ENCODE data around the gene ADAD1. TPM values are rescaled to one million over a fixed set of nuclear protein-coding genes. Genes with fewer than 3 reads are reported as not detected.
"Not testable (repeated sequence)": the region's sequence is repeated elsewhere in the genome, so short reads cannot be mapped to it uniquely, and the experiment has no call there.

ADAD1 gene
- not detected in 2 replicates for total RNA-seq (2014; rRNA removed; shearing (Covaris generic))

GRCh38 chr4:122378711-122379110 is at the start of gene ADAD1:
ADAD1 (plus strand) TSS chr4:122379011; CDS start chr4:122380070, 1,059 bp downstream.
- DNase-seq (ENCODE audit: low read depth) = no peak

GRCh38 chr4:122329876-122330565 is 48.8 kb upstream of the ADAD1 start:
- no peak for DNase-seq (ENCODE audit: low read depth)

- no peak for DNase-seq (ENCODE audit: low read depth)
These were observed 47.6 kb upstream of the ADAD1 start for GRCh38 chr4:122331195-122331594.

- no peak for DNase-seq (ENCODE audit: low read depth)
These were observed 44.0 kb upstream of the ADAD1 start for GRCh38 chr4:122334828-122335227.

GRCh38 chr4:122341886-122342285 is 36.9 kb upstream of the ADAD1 start:
- peak; percentile 45 for DNase-seq (ENCODE audit: low read depth)

- DNase-seq (ENCODE audit: low read depth) = no peak
These were observed 32.8 kb upstream of the ADAD1 start for GRCh38 chr4:122346036-122346435.

GRCh38 chr4:122346503-122346902 is 32.3 kb upstream of the ADAD1 start:
- no peak for DNase-seq (ENCODE audit: low read depth)

GRCh38 chr4:122356317-122356808 is 22.4 kb upstream of the ADAD1 start:
- no peak for DNase-seq (ENCODE audit: low read depth)

- DNase-seq (ENCODE audit: low read depth) = no peak
These were observed 18.1 kb upstream of the ADAD1 start for GRCh38 chr4:122360754-122361153.

GRCh38 chr4:122364700-122365404 is 14.0 kb upstream of the ADAD1 start:
- DNase-seq (ENCODE audit: low read depth) = no peak

- DNase-seq (ENCODE audit: low read depth) = not testable (repeated sequence)
These were observed 10.0 kb upstream of the ADAD1 start for GRCh38 chr4:122368786-122369185.

GRCh38 chr4:122377352-122377751 is 1.5 kb upstream of the ADAD1 start:
- DNase-seq (ENCODE audit: low read depth) = no peak

- DNase-seq (ENCODE audit: low read depth) = no peak
These were observed 428 bp downstream of the ADAD1 start for GRCh38 chr4:122379239-122379638.

GRCh38 chr4:122383341-122383740 is 4.5 kb downstream of the ADAD1 start:
- no peak for DNase-seq (ENCODE audit: low read depth)

- no peak for DNase-seq (ENCODE audit: low read depth)
These were observed 5.4 kb downstream of the ADAD1 start for GRCh38 chr4:122384245-122384644.

- DNase-seq (ENCODE audit: low read depth) = no peak
These were observed 14.5 kb downstream of the ADAD1 start for GRCh38 chr4:122393276-122393675.

- DNase-seq (ENCODE audit: low read depth) = no peak
These were observed 25.1 kb downstream of the ADAD1 start for GRCh38 chr4:122403861-122404260.

GRCh38 chr4:122412547-122412946 is 33.7 kb downstream of the ADAD1 start:
- DNase-seq (ENCODE audit: low read depth) = no peak

- DNase-seq (ENCODE audit: low read depth) = no peak
These were observed 44.4 kb downstream of the ADAD1 start for GRCh38 chr4:122423246-122423645.

- no peak for DNase-seq (ENCODE audit: low read depth)
These were observed 52.5 kb downstream of the ADAD1 start for GRCh38 chr4:122431351-122431750.

GRCh38 chr4:122434285-122434684 is 55.5 kb downstream of the ADAD1 start:
- no peak for DNase-seq (ENCODE audit: low read depth)

- DNase-seq (ENCODE audit: low read depth) = peak; percentile 11
These were observed 72.0 kb downstream of the ADAD1 start for GRCh38 chr4:122450847-122451246.

- no peak for DNase-seq (ENCODE audit: low read depth)
These were observed 74.7 kb downstream of the ADAD1 start for GRCh38 chr4:122453384-122453995.

All from RPMI7951 (cell line).